K562 (cell line): ENCODE results near the gene RSBN1L. TPM values are rescaled to one million over a fixed set of nuclear protein-coding genes. Genes with fewer than 3 reads are reported as not detected.

Experiments used
- FOXK2 ChIP-seq, 2 experiments: fragments of 450-650 bp; IDR thresholded peaks in 1 of 2; conservative IDR thresholded peaks in 1 of 2; 2 replicates each; pipeline ENCODE4 v1.6.1; 2016; ENCODE audit warnings: low read depth in 2 of 2, mild to moderate bottlenecking in 1 of 2
- HNRNPK ChIP-seq: fragments of 200-400 bp; formaldehyde crosslinking; IDR thresholded peaks from one replicate; pipeline ENCODE4 v1.6.1; 2018; ENCODE audit warnings: mild to moderate bottlenecking, low read depth, low read length; ENCODE audit not compliant: poor library complexity, severe bottlenecking
- ILF3 ChIP-seq: fragments of 450-650 bp; IDR thresholded peaks from 2 replicates; pipeline ENCODE4 v1.6.1; 2018; ENCODE audit warnings: antibody characterized with exemption, mild to moderate bottlenecking, moderate library complexity, borderline replicate concordance
- NR4A1 ChIP-seq, 2 experiments: fragments of 250-450 bp in 1 of 2; fragments of 450-650 bp in 1 of 2; sonication (Bioruptor Pico) in 1 of 2; IDR thresholded peaks; 2 replicates each; pipeline versions ENCODE4 v1.4.0 to v1.6.1; 2016 to 2020; ENCODE audit warnings: mild to moderate bottlenecking in 2 of 2, missing compliant biosample characterization in 1 of 2, missing genetic modification characterization in 1 of 2, moderate library complexity in 1 of 2
- PHB2 ChIP-seq: fragments of 450-650 bp; IDR thresholded peaks from 2 replicates; pipeline ENCODE4 v1.6.1; 2017; ENCODE audit warnings: low read depth
- PHF20 ChIP-seq: fragments of 450-650 bp; IDR thresholded peaks from 2 replicates; pipeline ENCODE4 v1.6.1; 2018; ENCODE audit not compliant: partially characterized antibody
- POLR3A ChIP-seq: IDR thresholded peaks from 2 replicates; pipeline ENCODE4 v1.6.1; 2011; ENCODE audit warnings: borderline replicate concordance, mild to moderate bottlenecking, moderate library complexity; ENCODE audit not compliant: insufficient read length, insufficient read depth; ENCODE audit errors: extremely low read depth
- POU5F1 ChIP-seq: fragments of 150-350 bp; IDR thresholded peaks from 2 replicates; pipeline ENCODE4 v1.6.1; 2014; ENCODE audit warnings: borderline replicate concordance, low read length, low read depth, mild to moderate bottlenecking; ENCODE audit not compliant: partially characterized antibody
- RAD51 ChIP-seq: fragments of 450-650 bp; IDR thresholded peaks from 2 replicates; pipeline ENCODE4 v1.7.1; 2016; ENCODE audit warnings: low read depth, mild to moderate bottlenecking, borderline replicate concordance
- SAFB ChIP-seq: fragments of 200-400 bp; formaldehyde crosslinking; IDR thresholded peaks from 2 replicates; pipeline ENCODE4 v1.6.1; 2017; ENCODE audit warnings: low read depth, low read length, borderline replicate concordance
- SMARCE1 ChIP-seq: fragments of 450-650 bp; IDR thresholded peaks from 2 replicates; pipeline ENCODE4 v1.7.1; 2016; ENCODE audit warnings: mild to moderate bottlenecking
- SRSF9 ChIP-seq: fragments of 200-400 bp; formaldehyde crosslinking; IDR thresholded peaks from 2 replicates; pipeline ENCODE4 v1.6.1; 2017; ENCODE audit warnings: low read depth, low read length, borderline replicate concordance
- TARDBP ChIP-seq: fragments of 450-650 bp; IDR thresholded peaks from 2 replicates; pipeline ENCODE4 v1.6.1; 2016
- U2AF2 ChIP-seq: fragments of 200-400 bp; formaldehyde crosslinking; optimal IDR thresholded peaks from 2 replicates; pipeline ENCODE3; 2017; ENCODE audit warnings: low read depth, mild to moderate bottlenecking, low read length
- ZC3H11A ChIP-seq: IDR thresholded peaks from 2 replicates; pipeline ENCODE4 v1.6.1; 2012; ENCODE audit warnings: low read depth, low read length, improper control_type of control experiment
- ZNF354B ChIP-seq: fragments of 250-450 bp; sonication (Bioruptor Pico); IDR thresholded peaks from 2 replicates; pipeline ENCODE4 v1.4.0; 2020
- ZNF717 ChIP-seq: fragments of 250-450 bp; sonication (Bioruptor Pico); IDR thresholded peaks from 2 replicates; pipeline ENCODE4 v1.5.0; 2021
- ZSCAN32 ChIP-seq: fragments of 450-650 bp; formaldehyde crosslinking; IDR thresholded peaks from 2 replicates; pipeline ENCODE4 v1.4.0; 2020; ENCODE audit warnings: mild to moderate bottlenecking, moderate library complexity
- polyA plus RNA-seq, 8 experiments: library from polyadenylated mRNA; depleted of rRNA in 4 of 8; stranded (reverse) in 5 of 8; unstranded in 3 of 8; fragments of >200 nt; fragmentation: Nextera tagmentation in 2 of 8; fragmentation: Illumina TruSeq in 1 of 8; extraction: Ambion mirVana in 2 of 8; extraction: Trizol in 1 of 8; gene quantifications; 2 replicates each; pipeline versions ENCODE4 v1.2.1 to v1.2.3, GENCODE V29; 2011 to 2014; ENCODE audit warnings: inconsistent platforms in 1 of 8, missing spikeins in 1 of 8
- total RNA-seq, 7 experiments: library from RNA; depleted of rRNA in 6 of 7; stranded (reverse); fragments of >200 nt in 6 of 7; fragmentation: Illumina TruSeq in 2 of 7; extraction: Trizol in 2 of 7; gene quantifications; 2 replicates each; pipeline versions ENCODE4 v1.2.1 to v1.2.3, GENCODE V29; 2011 to 2021; ENCODE audit warnings: low replicate concordance in 1 of 7
- TF ChIP-seq, protein P1 (sequence below): fragments of 150-350 bp; IDR thresholded peaks from 2 replicates; pipeline ENCODE4 v1.6.1; 2014; ENCODE audit warnings: low read depth, mild to moderate bottlenecking, low read length, borderline replicate concordance
- TF ChIP-seq, protein P2 (sequence below): sonication (generic); formaldehyde crosslinking; IDR thresholded peaks from 2 replicates; pipeline ENCODE4 v1.9.0; 2022; ENCODE audit warnings: mild to moderate bottlenecking, missing genetic modification reagents
- TF ChIP-seq, protein P3 (sequence below): fragments of 250-450 bp; sonication (Bioruptor Pico); IDR thresholded peaks from 2 replicates; pipeline ENCODE4 v1.5.0; 2021
- TF ChIP-seq, protein P4 (sequence below): sonication (generic); formaldehyde crosslinking; IDR thresholded peaks from 2 replicates; pipeline ENCODE4 v1.8.0; 2022; ENCODE audit warnings: mild to moderate bottlenecking, missing genetic modification reagents, borderline replicate concordance

RSBN1L gene
- total and polyA plus RNA-seq, 9 of the 15 experiments (the other 6 are each of a cell fraction or from before 2014, with no cell fraction given): 6.2 to 35.2 (median 20.1) TPM

DNA sequence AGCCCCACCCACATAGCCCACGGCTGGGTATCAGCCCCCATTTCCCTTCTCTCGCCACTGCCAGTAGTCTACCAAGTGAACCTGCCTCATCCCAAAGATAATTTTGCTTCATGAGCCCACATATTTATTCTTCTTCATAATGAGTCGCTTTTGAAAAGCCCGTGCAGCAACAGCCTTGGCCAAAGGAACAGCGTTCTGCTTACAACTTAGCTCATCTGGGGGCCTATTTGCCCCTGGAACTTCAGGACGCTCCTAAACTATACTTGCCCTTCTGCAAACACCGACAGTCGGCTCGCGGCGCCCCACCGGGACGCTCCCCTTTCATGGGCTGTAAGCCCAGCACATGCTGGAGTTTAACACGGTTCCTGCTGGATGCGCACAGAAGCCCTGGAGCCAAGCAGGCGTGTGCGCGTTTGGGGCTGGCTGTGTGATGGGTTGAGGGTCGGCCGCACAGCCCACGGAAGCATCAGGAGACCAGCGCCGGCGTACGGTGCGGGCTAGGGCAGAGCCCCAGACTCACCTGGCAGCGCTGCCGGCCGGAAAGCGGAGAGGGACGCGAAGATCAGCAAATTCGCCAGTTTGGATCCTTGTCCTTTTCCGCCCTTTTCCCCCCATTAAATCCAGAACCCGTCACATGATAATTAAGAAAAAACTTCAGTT is 101.6 kb downstream of the RSBN1L start (continued):
- TF ChIP-seq POLR3A (no peak), FOXK2 (conservative IDR thresholded peaks at IDR 0.05 in 1 of 2, IDR thresholded peaks at IDR 0.05 in 1 of 2; ENCODE audit: low read depth in 2 of 2) (peak in 1 of 2 experiments; percentile 12; a peak in 1 of 4 replicates), ZC3H11A (no peak), RAD51 (peak; percentile 61; the same call in 1 of the 2 replicates), PHB2 (no peak), ZNF354B (CRISPR knock-in tag) (no peak), ZNF717 (CRISPR knock-in tag) (no peak), POU5F1 (no peak), NR4A1 (CRISPR knock-in tag; IDR thresholded peaks at IDR 0.05) (no peak), NR4A1 (tag; IDR thresholded peaks at IDR 0.05) (no peak), SRSF9 (no peak), SMARCE1 (peak; percentile 66; the same call in 1 of the 2 replicates), U2AF2 (no peak), ILF3 (no peak), ZSCAN32 (0 out of 2 replicates have a peak, but pooled peaks have one; percentile 42), PHF20 (peak; percentile 37), SAFB (no peak), TARDBP (no peak), HNRNPK (no peak)
- TF ChIP-seq, protein P1, sequence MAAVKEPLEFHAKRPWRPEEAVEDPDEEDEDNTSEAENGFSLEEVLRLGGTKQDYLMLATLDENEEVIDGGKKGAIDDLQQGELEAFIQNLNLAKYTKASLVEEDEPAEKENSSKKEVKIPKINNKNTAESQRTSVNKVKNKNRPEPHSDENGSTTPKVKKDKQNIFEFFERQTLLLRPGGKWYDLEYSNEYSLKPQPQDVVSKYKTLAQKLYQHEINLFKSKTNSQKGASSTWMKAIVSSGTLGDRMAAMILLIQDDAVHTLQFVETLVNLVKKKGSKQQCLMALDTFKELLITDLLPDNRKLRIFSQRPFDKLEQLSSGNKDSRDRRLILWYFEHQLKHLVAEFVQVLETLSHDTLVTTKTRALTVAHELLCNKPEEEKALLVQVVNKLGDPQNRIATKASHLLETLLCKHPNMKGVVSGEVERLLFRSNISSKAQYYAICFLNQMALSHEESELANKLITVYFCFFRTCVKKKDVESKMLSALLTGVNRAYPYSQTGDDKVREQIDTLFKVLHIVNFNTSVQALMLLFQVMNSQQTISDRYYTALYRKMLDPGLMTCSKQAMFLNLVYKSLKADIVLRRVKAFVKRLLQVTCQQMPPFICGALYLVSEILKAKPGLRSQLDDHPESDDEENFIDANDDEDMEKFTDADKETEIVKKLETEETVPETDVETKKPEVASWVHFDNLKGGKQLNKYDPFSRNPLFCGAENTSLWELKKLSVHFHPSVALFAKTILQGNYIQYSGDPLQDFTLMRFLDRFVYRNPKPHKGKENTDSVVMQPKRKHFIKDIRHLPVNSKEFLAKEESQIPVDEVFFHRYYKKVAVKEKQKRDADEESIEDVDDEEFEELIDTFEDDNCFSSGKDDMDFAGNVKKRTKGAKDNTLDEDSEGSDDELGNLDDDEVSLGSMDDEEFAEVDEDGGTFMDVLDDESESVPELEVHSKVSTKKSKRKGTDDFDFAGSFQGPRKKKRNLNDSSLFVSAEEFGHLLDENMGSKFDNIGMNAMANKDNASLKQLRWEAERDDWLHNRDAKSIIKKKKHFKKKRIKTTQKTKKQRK: no peak
- TF ChIP-seq, protein P2, sequence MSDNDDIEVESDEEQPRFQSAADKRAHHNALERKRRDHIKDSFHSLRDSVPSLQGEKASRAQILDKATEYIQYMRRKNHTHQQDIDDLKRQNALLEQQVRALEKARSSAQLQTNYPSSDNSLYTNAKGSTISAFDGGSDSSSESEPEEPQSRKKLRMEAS: peak; percentile 53; the same call in 1 of the 2 replicates
- TF ChIP-seq, protein P3, sequence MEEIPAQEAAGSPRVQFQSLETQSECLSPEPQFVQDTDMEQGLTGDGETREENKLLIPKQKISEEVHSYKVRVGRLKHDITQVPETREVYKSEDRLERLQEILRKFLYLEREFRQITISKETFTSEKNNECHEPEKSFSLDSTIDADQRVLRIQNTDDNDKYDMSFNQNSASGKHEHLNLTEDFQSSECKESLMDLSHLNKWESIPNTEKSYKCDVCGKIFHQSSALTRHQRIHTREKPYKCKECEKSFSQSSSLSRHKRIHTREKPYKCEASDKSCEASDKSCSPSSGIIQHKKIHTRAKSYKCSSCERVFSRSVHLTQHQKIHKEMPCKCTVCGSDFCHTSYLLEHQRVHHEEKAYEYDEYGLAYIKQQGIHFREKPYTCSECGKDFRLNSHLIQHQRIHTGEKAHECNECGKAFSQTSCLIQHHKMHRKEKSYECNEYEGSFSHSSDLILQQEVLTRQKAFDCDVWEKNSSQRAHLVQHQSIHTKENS (CRISPR knock-in tag): no peak
- TF ChIP-seq, protein P4, sequence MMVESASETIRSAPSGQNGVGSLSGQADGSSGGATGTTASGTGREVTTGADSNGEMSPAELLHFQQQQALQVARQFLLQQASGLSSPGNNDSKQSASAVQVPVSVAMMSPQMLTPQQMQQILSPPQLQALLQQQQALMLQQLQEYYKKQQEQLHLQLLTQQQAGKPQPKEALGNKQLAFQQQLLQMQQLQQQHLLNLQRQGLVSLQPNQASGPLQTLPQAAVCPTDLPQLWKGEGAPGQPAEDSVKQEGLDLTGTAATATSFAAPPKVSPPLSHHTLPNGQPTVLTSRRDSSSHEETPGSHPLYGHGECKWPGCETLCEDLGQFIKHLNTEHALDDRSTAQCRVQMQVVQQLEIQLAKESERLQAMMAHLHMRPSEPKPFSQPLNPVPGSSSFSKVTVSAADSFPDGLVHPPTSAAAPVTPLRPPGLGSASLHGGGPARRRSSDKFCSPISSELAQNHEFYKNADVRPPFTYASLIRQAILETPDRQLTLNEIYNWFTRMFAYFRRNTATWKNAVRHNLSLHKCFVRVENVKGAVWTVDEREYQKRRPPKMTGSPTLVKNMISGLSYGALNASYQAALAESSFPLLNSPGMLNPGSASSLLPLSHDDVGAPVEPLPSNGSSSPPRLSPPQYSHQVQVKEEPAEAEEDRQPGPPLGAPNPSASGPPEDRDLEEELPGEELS: no peak
